NCI-H1092 treated with DMSO at 0.1 percent for 48 hours (cell line): Measurements from ENCODE around the gene MT1F.

ENCODE experiments used
- DNase-seq: peaks from one replicate; lab custom pipeline; 2025; lab: John Stamatoyannopoulos, UW

MT1F gene

DNA sequence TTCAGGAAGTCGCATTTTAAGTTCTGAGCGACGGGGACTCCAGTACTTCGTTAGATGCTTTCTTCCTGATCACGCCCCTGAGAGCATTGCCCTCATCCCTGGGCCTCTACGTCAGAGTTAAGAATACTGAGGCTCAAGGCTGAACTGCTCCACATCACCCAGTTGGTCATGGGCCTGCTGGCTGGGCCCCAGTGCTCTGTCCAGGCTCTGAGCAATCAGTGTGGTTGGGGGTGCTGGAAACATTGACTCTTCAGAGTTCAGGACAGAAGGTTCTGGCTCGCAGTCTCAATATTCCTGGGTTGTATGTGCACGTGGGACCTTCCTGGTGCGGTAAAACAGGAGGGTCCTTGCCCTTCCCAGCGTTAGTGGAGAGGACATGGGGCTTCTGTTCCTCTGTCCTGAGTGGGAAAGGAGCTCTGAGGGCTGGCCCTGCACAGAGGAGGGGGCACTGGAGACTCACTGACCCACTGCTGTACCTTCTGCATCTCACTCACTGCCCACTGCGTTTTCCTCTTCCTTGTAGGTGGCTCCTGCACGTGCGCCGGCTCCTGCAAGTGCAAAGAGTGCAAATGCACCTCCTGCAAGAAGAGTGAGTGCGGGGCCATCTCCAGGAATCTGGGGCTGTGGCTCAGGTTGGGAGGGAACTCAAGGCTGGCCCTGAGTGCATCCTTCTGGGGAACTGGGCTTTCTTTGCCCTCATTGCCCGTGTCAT, 31.7 kb upstream of the MT1F start:
- DNase-seq, result no peak

DNA sequence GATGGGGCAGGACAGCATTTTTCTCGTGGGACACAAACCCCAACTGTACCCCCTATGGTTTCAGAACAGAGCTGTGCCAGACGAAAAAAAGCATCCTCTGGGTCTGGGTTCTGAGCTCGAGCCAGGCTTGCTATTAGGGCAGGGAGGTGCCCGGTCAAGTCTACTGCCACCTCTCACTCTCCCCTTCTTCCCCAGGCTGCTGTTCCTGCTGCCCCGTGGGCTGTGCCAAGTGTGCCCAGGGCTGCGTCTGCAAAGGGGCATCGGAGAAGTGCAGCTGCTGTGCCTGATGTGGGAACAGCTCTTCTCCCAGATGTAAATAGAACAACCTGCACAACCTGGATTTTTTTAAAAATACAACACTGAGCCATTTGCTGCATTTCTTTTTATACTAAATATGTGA, 31.1 kb upstream of the MT1F start:
- DNase-seq, result no peak

DNA sequence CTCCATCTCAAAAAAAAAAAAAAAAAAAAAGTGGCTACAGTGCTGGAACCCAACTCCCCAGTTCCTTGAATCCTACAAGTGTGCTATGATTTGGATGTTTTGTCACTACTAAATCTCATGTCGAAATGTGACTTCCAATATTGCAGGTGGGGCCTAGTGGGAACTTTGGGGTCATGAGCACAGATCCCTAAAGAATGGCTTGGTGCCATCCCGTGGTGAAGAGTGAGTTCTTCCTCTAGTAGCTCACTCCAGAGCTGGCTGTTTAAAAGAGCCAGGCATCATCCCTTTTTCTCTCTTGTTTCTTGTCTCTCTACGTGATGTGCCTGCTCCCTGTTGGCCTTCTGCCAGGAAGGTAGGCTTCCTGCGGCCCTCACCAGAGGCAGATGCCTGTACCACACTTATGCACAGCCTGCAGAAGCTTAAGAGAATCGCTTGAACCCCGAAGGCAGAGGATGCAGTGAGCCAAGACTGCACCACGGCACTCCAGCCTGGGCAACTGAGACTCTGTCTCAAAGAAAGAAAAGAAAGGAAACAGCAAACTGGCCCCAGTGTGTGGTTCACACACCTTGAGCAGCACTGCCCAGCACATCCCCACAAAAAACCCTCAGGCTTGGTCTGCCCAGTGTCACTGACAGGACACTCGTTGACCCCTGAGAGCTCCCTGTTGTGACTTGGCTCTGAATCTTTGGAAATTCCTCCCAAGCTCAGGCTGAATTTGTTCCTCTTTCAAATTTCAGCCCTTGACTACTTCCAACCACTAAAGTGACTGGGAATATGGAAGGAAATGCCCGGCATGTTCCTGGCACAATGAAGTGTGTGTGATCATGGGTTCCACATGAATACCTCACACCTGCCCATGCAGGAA, 29.0 kb upstream of the MT1F start:
- no peak for DNase-seq

DNA sequence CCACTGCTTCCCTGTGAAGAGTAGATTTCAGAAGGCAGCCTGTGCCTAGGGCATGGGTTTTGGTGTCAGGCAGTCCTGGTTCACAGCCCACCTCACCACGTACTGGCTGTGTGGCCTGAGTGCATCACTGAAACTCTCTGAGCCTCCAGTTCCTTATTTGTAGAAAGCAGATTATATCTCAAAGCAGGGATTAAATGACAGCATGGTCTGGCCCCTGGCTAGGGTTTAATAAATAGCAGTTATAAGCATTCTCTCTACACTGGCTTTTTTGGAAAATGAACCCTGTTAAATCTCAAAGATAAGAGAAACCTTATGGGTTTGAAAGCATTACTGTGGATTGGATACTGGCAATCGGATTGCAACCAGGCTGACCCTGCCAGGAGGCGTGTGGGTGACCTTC, 28.2 kb upstream of the MT1F start:
- DNase-seq, result no peak

DNA sequence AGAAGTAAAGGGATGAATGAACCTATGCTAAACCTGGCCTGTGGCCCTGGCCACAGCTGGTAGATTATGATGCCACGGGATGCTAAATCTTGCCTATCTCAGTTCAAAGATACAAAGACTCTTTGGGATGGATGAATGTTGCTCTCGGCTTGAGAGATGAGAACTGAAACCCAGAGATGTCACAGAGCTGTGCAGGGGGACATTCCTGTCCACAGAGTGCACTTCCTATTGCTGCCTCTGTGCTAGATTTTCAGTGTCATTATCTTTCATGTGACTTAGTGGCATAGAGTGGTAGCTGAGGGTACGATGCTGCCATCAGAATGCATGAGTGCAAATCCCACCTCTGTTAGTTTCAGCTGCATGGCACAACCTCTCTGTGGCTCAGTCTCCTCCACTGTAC, 27.6 kb upstream of the MT1F start:
- DNase-seq, result no peak

DNA sequence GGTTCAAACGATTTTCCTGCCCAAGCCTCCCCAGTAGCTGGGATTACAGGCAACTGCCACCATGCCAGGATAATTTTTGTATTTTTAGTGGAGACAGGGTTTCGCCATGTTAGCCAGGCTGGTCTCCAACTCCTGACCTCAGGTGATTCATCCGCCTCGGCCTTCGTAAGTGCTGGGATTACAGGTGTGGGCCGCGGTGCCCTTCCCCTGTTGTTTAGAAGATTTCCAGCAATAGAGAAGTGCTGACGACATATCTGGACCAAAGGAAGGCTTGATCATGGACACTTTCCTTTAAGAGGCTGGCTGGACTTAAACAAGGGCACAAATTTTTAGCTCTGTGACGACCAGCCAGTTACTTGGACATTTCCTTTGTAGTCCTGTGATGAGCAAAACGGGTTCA, 26.6 kb upstream of the MT1F start:
- DNase-seq, result no peak

DNA sequence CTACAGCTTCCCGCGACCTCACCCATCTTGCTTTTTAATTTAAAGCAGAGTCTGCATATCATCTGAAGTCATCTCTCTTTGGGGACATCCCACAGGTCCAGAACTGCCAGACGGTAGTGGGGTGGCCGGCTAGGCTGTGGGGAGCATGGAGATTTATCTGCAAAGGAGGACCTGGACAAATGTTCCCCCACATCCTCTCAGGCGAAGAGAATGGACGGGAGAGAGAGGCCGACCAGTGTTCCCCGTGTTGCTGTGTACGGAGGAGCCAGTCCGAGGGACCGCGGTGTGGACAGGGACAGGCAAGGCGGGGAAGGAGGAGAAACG, 26.0 kb upstream of the MT1F start:
- DNase-seq, result no peak

DNA sequence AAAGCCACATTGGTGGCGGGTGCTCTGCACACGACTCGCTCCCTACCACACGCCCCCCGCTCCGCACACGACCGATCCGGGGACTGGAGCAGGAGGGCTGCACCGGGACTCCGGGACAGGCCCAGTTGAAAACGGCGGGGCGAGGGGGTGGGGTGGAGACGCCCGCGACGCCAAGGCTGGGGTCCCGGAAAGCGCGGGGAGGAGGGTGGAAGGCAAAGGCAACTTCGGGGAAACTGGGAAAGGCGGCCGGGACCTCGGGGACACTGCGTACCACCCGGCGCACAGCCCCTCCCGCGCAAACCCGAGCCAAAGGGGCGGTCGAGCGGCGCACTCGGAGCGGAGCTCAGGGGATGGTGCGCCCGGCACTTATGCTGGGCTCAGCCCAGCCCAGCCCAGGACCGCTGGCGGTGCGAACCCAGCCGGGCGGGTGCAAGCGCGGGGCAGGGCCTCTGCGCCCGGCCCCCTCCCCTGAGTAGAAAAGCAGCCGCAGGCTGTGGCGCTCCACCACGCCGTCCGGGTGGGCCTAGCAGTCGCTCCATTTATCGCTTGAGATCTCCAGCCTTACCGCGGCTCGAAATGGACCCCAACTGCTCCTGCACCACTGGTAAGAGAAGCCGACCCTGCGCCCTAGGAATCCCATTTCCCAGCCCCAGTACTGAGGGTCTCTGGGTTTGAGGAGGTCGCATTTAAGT, 25.5 kb upstream of the MT1F start, which contains the start of gene MT1M:
MT1M (plus strand) TSS at position 504 of the 692 bp plus-strand sequence; CDS start at position 577, 73 bp downstream.
- no peak for DNase-seq

DNA sequence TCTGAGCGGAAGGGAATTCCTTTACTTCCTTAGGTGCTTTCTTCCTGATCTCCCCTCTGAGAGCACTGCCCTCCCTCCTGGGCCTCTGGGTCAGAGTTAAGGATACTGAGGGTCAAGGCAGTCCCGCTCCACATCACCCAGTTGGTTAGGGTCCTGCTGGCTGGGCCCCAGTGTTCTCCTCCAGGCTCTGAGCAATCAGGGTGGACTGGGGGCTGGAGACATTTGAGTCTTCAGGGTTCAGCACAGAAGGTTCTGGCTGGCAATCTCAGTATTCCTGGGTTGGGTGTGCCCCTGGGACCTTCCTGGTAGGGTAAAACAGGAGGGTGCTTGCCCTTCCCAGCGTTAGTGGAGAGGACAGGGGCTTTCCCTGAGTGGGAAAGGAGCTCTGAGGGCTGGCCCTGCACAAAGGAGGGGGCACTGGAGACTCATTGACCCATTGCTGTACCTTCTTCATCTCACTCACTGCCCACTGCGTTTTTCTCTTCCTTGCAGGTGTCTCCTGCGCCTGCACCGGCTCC, 24.9 kb upstream of the MT1F start:
- DNase-seq, result no peak

DNA sequence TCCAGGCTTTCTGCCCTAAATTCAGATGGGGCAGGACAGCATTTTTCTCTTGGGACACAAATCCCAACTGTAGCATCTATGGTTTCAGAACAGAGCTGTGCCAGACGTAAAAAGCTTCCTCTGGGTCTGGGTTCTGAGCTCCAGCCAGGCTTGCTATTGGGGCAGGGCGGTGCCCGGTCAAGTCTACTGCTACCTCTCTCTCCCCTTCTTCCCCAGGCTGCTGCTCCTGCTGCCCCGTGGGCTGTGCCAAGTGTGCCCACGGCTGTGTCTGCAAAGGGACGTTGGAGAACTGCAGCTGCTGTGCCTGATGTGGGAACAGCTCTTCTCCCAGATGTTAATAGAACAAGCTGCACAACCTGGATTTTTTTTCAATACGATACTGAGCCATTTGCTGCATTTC, 24.2 kb upstream of the MT1F start:
- no peak for DNase-seq

DNA sequence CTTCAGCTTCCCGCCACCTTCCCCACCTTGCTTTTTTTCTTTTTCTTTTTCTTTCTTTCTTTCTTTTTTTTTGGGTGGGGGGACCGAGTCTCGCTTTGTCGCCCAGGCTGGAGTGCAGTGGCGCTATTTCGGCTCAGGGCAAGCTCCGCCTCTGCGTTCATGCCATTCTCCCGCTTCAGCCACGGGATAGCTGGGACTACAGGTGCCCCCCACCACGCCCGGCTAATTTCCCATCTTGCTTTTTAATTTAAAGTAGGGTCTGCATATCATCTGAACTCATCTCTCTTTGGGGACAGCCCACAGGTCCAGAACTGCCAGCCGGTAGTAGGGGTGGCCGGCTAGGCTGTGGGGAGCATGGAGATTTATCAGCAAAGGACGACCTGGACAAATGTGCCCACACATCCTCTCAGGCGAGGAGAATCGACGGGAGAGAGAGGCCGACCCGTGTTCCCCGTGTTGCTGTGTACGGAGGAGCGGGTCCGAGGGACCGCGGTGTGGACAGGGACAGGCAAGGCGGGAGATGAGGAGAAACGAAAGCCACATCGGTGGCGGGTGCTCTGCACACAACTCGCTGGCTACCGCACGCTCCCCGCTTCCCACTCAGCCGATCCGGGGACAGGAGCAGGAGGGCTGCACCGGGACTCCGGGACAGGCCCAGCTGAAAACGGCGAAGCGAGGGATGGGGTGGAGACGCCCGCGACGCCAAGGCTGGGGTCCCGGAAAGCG, 22.9 kb upstream of the MT1F start:
- DNase-seq, result no peak

DNA sequence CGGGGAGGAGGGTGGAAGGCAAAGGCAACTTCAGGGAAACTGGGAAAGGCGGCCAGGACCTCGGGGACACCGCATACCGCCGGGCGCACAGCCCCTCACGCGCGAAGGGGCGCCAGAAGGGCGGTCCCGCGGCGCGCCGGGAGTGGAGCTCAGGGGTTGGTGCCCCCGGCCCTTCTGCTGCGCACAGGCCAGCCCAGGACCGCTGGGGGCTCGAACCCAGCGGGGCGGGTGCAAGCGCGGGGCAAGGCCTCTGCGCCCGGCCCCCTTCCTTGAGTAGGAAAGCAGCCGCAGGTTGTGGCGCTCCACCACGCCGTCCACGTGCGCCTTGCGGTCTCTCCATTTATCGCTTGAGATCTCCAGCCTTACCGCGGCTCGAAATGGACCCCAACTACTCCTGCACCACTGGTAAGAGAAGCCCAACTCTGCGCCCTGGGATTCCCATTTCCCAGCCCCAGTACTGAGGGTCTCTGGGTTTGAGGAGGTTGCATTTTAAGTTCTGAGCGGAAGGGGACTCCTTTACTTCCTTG, 22.3 kb upstream of the MT1F start:
- DNase-seq, result no peak

DNA sequence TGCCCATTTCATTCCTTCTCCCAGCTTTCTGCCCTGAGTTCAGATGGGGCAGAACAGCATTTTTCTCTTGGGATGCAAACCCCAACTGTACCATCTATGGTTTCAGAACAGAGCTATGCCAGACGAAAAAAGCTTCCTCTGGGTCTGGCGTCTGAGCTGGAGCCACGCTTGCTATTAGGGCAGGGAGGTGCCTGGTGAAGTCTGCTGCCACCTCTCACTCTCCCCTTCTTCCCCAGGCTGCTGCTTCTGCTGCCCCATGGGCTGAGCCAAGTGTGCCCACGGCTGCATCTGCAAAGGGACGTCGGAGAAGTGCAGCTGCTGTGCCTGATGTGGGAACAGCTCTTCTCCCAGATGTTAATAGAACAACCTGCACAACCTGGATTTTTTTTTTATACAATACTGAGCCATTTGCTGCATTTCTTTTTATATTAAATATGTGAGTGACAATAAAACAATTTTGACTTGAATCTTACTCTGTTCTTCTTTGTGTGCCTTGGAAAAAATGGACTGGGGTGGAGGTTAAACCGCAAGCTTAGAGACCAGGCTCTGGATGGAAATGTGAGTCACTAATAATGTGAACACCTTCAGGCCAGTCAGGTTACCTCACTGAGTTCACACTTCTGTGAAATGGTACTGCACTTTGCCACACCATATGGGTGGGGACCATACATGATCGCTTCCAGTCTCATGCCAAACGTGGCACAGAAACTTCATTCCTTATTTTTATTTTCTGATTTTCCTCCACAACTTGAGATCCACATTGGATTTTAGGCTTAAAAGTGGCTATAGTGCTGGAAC, 20.9 kb upstream of the MT1F start:
- DNase-seq, result no peak

DNA sequence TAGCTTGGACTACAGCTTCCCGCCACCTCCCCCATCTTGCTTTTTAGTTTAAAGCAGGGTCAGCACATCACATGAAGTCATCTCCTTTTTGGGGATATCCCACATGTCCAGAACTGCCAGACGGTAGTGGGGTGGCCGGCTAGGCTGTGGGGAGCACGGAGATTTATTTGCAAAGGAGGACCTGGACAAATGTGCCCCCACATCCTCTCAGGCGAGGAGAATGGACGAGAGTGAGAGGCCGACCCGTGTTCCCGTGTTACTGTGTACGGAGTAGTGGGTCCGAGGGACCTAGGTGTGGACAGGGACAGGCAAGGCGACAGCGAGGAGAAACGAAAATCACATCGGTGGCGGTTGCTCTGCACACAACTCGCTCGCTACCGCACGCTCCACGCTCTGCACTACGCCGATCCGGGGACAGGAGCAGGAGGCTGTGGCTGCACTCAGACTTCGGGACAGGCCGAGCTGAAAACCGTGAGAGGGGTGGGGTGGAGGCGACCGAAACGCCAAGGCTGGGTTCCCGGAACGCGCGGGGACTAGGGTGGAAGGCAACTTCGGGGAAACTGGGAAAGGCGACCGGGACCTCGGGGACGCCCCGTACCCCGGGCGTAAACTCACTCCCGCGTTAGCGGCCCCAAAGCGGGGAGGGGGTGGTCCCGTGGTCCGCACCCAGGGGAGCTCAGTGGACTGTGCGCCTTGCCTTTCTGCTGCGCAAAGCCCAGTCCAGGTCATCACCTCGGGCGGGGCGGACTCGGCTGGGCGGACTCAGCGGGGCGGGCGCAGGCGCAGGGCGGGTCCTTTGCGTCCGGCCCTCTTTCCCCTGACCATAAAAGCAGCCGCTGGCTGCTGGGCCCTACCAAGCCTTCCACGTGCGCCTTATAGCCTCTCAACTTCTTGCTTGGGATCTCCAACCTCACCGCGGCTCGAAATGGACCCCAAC, 19.7 kb upstream of the MT1F start, which contains the start of gene MT1A:
MT1A (plus strand) TSS at position 853 of the 937 bp plus-strand sequence; CDS start at position 926, 73 bp downstream.
- DNase-seq, result no peak

DNA sequence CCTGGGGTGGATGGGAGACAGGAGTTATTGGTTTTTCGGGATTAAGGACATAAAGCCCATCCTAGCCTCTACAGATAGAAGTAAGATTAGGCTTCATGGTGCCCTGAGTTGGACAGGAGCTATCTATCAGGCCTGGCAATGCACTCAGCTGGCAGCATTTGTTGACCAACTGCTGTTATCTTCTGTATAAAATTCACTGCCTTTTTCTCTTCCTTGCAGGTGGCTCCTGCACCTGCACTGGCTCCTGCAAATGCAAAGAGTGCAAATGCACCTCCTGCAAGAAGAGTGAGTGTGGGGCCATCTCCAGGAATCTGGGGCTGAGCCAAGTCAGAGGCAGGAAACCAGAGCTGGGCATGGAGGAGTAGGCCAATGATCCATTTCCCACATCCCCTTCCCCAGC, 18.7 kb upstream of the MT1F start:
- no peak for DNase-seq

DNA sequence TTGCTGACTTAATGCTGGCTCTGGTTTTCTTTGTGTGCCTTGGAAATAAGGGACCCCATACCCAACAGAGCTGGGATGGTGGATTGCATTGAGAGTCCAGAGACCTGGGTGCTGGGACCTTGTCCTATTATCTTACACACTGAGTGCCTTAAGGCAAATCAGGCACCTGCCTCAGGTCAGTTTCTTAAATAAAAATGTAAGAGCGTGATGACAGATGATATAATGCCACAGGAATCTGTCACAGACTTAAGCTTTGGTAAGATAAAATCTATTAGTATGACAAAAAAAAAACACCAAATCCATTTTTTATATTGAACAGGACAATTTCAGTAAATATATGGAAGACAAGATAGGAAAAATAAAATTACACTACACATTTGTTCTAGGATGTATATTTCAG, 17.7 kb upstream of the MT1F start:
- DNase-seq, result no peak

DNA sequence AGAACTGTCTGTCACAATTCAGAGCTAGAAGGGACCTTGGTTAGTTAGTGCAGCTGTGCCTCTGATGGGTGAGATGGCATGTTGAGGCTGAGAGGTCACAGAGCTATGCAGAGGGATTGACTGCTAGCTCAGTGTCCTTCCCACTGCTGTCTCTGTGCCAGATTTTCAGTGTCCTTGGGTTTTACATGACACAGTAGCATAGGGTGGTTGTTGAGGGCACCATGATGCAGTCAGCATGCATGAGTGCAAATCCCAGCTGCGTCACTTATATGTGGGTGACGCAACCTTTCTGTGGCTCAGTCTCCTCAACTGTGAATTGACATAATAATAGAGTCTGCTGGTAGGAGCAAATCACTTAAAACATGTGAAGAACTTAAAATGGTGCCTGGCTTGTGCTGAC, 16.6 kb upstream of the MT1F start:
- no peak for DNase-seq

DNA sequence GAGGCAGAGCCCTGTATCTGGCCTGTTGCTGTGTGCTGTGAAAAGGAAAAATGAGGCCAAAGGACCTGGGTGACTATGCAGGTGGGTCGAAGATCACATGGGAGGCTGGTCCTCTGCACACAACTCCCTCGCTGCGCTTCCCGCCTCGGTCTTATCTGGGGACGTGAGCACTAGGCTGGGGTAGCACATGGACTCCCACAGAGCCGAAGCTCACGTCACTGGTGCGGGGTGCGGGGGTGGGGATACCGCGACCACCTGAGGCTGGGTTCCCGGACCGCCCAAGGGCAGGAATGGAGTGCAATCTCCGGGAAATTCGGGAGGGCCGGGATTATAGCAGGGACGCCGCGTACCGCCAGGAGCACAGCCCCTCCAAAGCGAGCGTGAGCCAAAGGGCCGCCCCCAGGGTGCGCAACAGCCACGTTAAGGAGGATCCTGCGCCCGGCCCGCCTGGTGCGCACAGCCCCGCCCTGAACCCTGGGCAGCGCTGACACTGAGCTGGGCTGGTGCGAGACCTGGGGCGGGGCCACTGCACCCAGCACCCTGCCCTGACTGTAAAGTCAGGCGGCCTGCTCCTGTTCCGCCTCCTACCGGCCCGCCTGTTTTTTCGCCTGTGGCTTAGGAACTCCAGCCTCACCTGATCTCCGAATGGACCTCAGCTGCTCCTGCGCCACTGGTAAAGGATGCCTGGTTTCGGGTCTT, 14.5 kb upstream of the MT1F start:
- no peak for DNase-seq

DNA sequence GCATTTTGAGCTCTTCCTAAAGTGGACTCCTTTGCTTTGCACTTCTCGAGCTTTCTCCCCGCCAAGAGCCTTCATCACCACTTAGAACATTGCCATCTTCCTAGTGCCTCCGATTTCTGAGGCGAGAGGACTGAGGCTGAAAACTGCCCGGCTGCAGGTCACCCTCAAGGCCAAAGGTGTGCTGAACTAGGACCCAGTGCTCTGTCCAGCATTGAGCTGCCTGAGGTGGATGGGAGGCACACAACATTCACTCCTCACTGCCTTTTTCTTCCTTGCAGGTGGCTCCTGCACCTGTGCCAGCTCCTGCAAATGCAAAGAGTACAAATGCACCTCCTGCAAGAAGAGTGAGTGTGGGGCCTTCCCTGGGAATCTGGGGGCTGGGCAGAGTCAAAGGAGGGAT, 13.9 kb upstream of the MT1F start:
- DNase-seq, result no peak
